Endothelial cell of umbilical vein (primary cell): ENCODE data around the gene ITGA11. TPM values are rescaled to one million over a fixed set of nuclear protein-coding genes. Genes with fewer than 3 reads are reported as not detected.

Source experiments
- BruUV-seq: library from RNA; stranded (reverse); fragments of 400-500 nt; replicated peaks from 2 replicates; lab custom pipeline; 2021; lab: Mats Ljungman, UMichigan
- CTCF ChIA-PET: fragments of 300-600, 350-600 bp; sonication (Branson Sonifier 250); formaldehyde crosslinking; loops from one replicate; lab custom pipeline; 2021; ENCODE audit warnings: antibody characterized with exemption, inconsistent platforms; lab: Charles Lee
- POLR2A ChIA-PET: fragments of 300-600, 350-600 bp; sonication (Branson Sonifier 250); formaldehyde crosslinking; loops from one replicate; lab custom pipeline; 2021; ENCODE audit warnings: antibody characterized with exemption, inconsistent platforms; lab: Charles Lee
- DNase-seq: peaks from one replicate; pipeline ENCODE4 v3.0.0-alpha.2; 2011; ENCODE audit warnings: low read depth, low spot score
- FAIRE-seq: peaks from 2 replicates; lab custom pipeline; 2011; peaks lifted over from hg19 to GRCh38; lab: Jason Lieb, UNC
- H2AFZ ChIP-seq: 2 replicates; pipeline ENCODE4 v1.6.0; 2012; ENCODE audit warnings: low read depth, low read length, control low read depth, inconsistent platforms
- H3K27ac ChIP-seq: 2 replicates; pipeline ENCODE4 v1.5.1; 2011; ENCODE audit warnings: low read depth, mild to moderate bottlenecking, control low read depth, low read length, moderate library complexity; ENCODE audit not compliant: insufficient read depth
- H3K27me3 ChIP-seq, 2 experiments: 2 replicates each; pipeline versions ENCODE4 v1.6.0 to v1.6.1; 2011; ENCODE audit warnings: low read length in 2 of 2, mixed read lengths in 1 of 2; ENCODE audit not compliant: control insufficient read depth in 2 of 2, insufficient read depth in 2 of 2
- H3K36me3 ChIP-seq, 2 experiments: 2 replicates in 1 of 2; 3 replicates in 1 of 2; pipeline ENCODE4 v1.5.1; 2011; ENCODE audit warnings: low read length in 2 of 2, mild to moderate bottlenecking in 1 of 2, moderate library complexity in 1 of 2; ENCODE audit not compliant: control insufficient read depth in 2 of 2, insufficient read depth in 2 of 2; ENCODE audit errors: extremely low read depth in 1 of 2
- H3K4me1 ChIP-seq: 3 replicates; pipeline ENCODE4 v1.5.1; 2011; ENCODE audit warnings: mild to moderate bottlenecking, low read length; ENCODE audit not compliant: control insufficient read depth, insufficient read depth; ENCODE audit errors: extremely low read depth
- H3K4me2 ChIP-seq: 2 replicates; pipeline ENCODE4 v1.6.1; 2011; ENCODE audit warnings: low read length, control low read depth, mixed read lengths; ENCODE audit not compliant: insufficient read depth
- H3K4me3 ChIP-seq, 3 experiments: fragments of 200-600 bp in 1 of 3; sonication (generic), shearing (Covaris generic) in 1 of 3; replicated peaks in 1 of 3; 2 replicates each; pipeline ENCODE4 v1.5.1; 2011 to 2016; ENCODE audit warnings: control low read depth in 3 of 3, low read length in 3 of 3, mild to moderate bottlenecking in 2 of 3, inconsistent platforms in 1 of 3, low read depth in 1 of 3, moderate library complexity in 1 of 3; ENCODE audit not compliant: insufficient read depth in 1 of 3
- H3K79me2 ChIP-seq: 2 replicates; pipeline ENCODE4 v1.6.0; 2012; ENCODE audit warnings: low read length, inconsistent platforms; ENCODE audit not compliant: control insufficient read depth, insufficient read depth
- H3K9ac ChIP-seq: replicated peaks from 2 replicates; pipeline ENCODE3; 2011; ENCODE audit warnings: low read length, control low read depth; ENCODE audit not compliant: insufficient read depth; ENCODE audit errors: extremely low read depth
- H3K9me1 ChIP-seq: replicated peaks from 3 replicates; pipeline ENCODE4 v1.6.0; 2011; ENCODE audit warnings: mild to moderate bottlenecking, low read length; ENCODE audit not compliant: control insufficient read depth, insufficient read depth; ENCODE audit errors: extremely low read depth
- H3K9me3 ChIP-seq: replicated peaks from 2 replicates; pipeline ENCODE4 v1.5.1; 2012; ENCODE audit warnings: low read length, inconsistent platforms; ENCODE audit not compliant: control insufficient read depth, insufficient read depth
- H4K20me1 ChIP-seq: replicated peaks from 2 replicates; pipeline ENCODE3; 2011; ENCODE audit warnings: mild to moderate bottlenecking, low read length; ENCODE audit not compliant: control insufficient read depth, insufficient read depth; ENCODE audit errors: extremely low read depth
- CTCF ChIP-seq, 2 donors: IDR thresholded peaks; 1 replicate in 1 of 2; 2 replicates in 1 of 2; pipeline ENCODE4 v1.5.1; 2011; ENCODE audit warnings: low read length in 2 of 2, mild to moderate bottlenecking in 2 of 2, moderate library complexity in 2 of 2, control low read depth in 1 of 2, inconsistent platforms in 1 of 2, low read depth in 1 of 2; ENCODE audit not compliant: insufficient read depth in 1 of 2; ENCODE audit errors: extremely low read depth in 1 of 2
- EZH2 ChIP-seq: IDR thresholded peaks from 2 replicates; pipeline ENCODE4 v1.6.1; 2012; ENCODE audit warnings: borderline replicate concordance, low read depth, mild to moderate bottlenecking, moderate library complexity, low read length, inconsistent platforms; ENCODE audit not compliant: severe bottlenecking
- FOS ChIP-seq: IDR thresholded peaks from 2 replicates; pipeline ENCODE4 v1.6.1; 2011; ENCODE audit warnings: mild to moderate bottlenecking, low read length, moderate library complexity, borderline replicate concordance; ENCODE audit not compliant: insufficient read depth
- GATA2 ChIP-seq: IDR thresholded peaks from 2 replicates; pipeline ENCODE4 v1.7.0; 2011; ENCODE audit warnings: low read depth, mild to moderate bottlenecking, moderate library complexity, mixed read lengths, low read length; ENCODE audit not compliant: insufficient read length, insufficient read depth
- JUN ChIP-seq: IDR thresholded peaks from 2 replicates; pipeline ENCODE4 v1.6.1; 2011; ENCODE audit warnings: borderline replicate concordance, low read depth; ENCODE audit not compliant: insufficient read length, insufficient read depth
- MYC ChIP-seq: IDR thresholded peaks from one replicate; pipeline ENCODE4 v1.6.1; 2011; ENCODE audit warnings: mild to moderate bottlenecking, low read depth, low read length
- POLR2A ChIP-seq: IDR thresholded peaks from 2 replicates; pipeline ENCODE4 v1.6.1; 2012; ENCODE audit warnings: low read depth, mild to moderate bottlenecking, control low read depth, low read length
- POLR2AphosphoS5 ChIP-seq: IDR thresholded peaks from 2 replicates; pipeline ENCODE4 v1.6.1; 2012; ENCODE audit warnings: low read depth, mild to moderate bottlenecking, control low read depth, low read length, moderate library complexity; ENCODE audit not compliant: insufficient read depth
- dilution Hi-C: fragments of 300-500 bp; cut with MboI; formaldehyde crosslinking; loops from one replicate; pipeline ENCODE4 v1.15.0; 2019; ENCODE audit warnings: low sequenced_read_pairs; ENCODE audit not compliant: extremely low pct_ligation_motif_present
- intact Hi-C: fragments of 100-400 bp; cut with micrococcal nuclease; formaldehyde crosslinking; loops from one replicate; pipeline ENCODE4 v1.10.0; 2022
- polyA plus RNA-seq, 4 experiments: library from polyadenylated mRNA; depleted of rRNA in 3 of 4; stranded (reverse) in 3 of 4; unstranded in 1 of 4; fragments of >200 nt; gene quantifications; 2 replicates each; pipeline versions ENCODE4 v1.2.1 to v1.2.3, GENCODE V29; 2011 to 2012; ENCODE audit warnings: missing spikeins in 1 of 4
- total RNA-seq: library from RNA; stranded (reverse); gene quantifications from 2 replicates; pipeline ENCODE4 v1.2.3, GENCODE V29; 2021
- TF ChIP-seq, protein P1 (sequence below): IDR thresholded peaks from 2 replicates; pipeline ENCODE4 v1.6.1; 2011; ENCODE audit not compliant: insufficient read depth, insufficient read length

Gene ITGA11
- total and polyA plus RNA-seq, 2 donors (not counting 3 experiments of a cell fraction or from before 2014, with no cell fraction given) = 0.18 to 1.0 TPM

GRCh38 chr15:68317281-68318007 is 114.5 kb downstream of the ITGA11 start:
- ChIA-PET POLR2A (no interaction called here), CTCF (interaction anchor here (1.3 to 2.9 kb wide), 7 partner anchors 11 to 607 kb away, joined by 4 to 26 read pairs (median 9); no protein-coding TSS in a partner anchor)
- DNase-seq (no peak), FAIRE-seq (no peak)
- no peaks in the 10 kb centered on the region for H3K79me2 ChIP-seq
- no peak overlapping the region for H3K4me3 ChIP-seq
- TF ChIP-seq EZH2 (no peak), CTCF (IDR thresholded peaks at IDR 0.05; ENCODE audit: extremely low read depth in 1 of 2, insufficient read depth in 1 of 2, low read depth in 1 of 2, low read length in 2 of 2) (no peak), POLR2A (no peak), MYC (no peak), FOS (no peak), POLR2AphosphoS5 (no peak), JUN (no peak), GATA2 (no peak)
- TF ChIP-seq, protein P1, sequence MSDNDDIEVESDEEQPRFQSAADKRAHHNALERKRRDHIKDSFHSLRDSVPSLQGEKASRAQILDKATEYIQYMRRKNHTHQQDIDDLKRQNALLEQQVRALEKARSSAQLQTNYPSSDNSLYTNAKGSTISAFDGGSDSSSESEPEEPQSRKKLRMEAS = no peak
- no peak overlapping the region for H2AFZ ChIP-seq
- H3K36me3 ChIP-seq = no peaks in the 10 kb centered on the region
- intact Hi-C loops (loop anchor here (2.0 kb wide), 1 partner anchor 65 kb away; no protein-coding TSS in a partner anchor), dilution Hi-C loops (no loop called here)
- no peaks in the 10 kb centered on the region for H4K20me1 ChIP-seq
- no TSS peak for BruUV-seq
- H3K4me1 ChIP-seq = peaks cover 6% of the 10 kb centered on the region
- no peak overlapping the region for H3K27ac ChIP-seq
- no peaks in the 10 kb centered on the region for H3K9me1 ChIP-seq
- no peak overlapping the region for H3K4me2 ChIP-seq
- no peak overlapping the region for H3K9ac ChIP-seq
- H3K9me3 ChIP-seq = no peaks in the 10 kb centered on the region
- no peaks in the 10 kb centered on the region for H3K27me3 ChIP-seq
